ENCODE results near the gene SCAF8.

DNA sequence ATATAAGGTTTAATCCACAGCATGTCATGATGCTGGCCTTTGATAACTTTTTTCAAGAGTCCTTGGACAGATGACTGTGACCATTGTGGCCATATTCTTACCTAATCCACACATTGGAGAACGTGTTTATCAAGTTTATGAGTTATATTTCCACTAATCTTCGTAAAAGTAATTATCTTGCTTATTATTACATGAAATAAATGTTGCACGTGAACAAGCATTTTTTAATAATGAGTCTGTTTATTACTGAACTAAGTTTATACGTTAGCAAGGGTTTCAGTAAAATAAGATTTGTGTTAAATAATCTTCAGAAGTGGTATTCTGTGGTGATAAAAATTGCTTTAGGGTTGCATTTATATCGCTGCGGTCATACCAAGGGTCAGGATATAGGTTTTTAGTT is 107.1 kb downstream of the SCAF8 start:
- no peak for TF ChIP-seq POLR2A (IDR thresholded peaks at IDR 0.05; ENCODE audit: low read length)
- no peak for TF ChIP-seq GATA1 (IDR thresholded peaks at IDR 0.05; ENCODE audit: low read depth, low read length)

All from erythroblast (primary cell).